Mucosa of rectum (tissue), 2 donors: ENCODE measurements around the gene ALG3.

ENCODE experiments used
- H3K27ac ChIP-seq, 2 donors: one replicate each; pipeline ENCODE4 v1.7.0; 2013; ENCODE audit warnings: inconsistent platforms in 2 of 2, low read depth in 2 of 2, low read length in 2 of 2
- H3K27me3 ChIP-seq, 2 donors: one replicate each; pipeline ENCODE4 v1.7.0; 2013; ENCODE audit warnings: low read length in 2 of 2; ENCODE audit not compliant: control insufficient read depth in 2 of 2, insufficient read depth in 2 of 2
- H3K36me3 ChIP-seq, 2 donors: one replicate each; pipeline ENCODE4 v1.7.0; 2013; ENCODE audit warnings: low read length in 2 of 2; ENCODE audit not compliant: control insufficient read depth in 2 of 2, insufficient read depth in 2 of 2
- H3K4me1 ChIP-seq, 2 donors: one replicate each; pipeline ENCODE4 v1.7.0; 2013; ENCODE audit warnings: low read length in 2 of 2, mild to moderate bottlenecking in 1 of 2; ENCODE audit not compliant: control insufficient read depth in 2 of 2, insufficient read depth in 2 of 2
- H3K4me3 ChIP-seq, 2 donors: one replicate each; pipeline ENCODE4 v1.7.0; 2013; ENCODE audit warnings: low read length in 2 of 2
- H3K9ac ChIP-seq, 2 donors: one replicate each; pipeline ENCODE4 v1.7.0; 2013; ENCODE audit warnings: low read length in 2 of 2, low read depth in 1 of 2, mild to moderate bottlenecking in 1 of 2
- H3K9me3 ChIP-seq, 2 donors: one replicate each; pipeline ENCODE4 v1.7.0; 2013; ENCODE audit warnings: low read length in 2 of 2; ENCODE audit not compliant: control insufficient read depth in 2 of 2
- donor health status: healthy.
- donor health status: Normal muscosa, but diverticular disease.

ALG3 gene

DNA sequence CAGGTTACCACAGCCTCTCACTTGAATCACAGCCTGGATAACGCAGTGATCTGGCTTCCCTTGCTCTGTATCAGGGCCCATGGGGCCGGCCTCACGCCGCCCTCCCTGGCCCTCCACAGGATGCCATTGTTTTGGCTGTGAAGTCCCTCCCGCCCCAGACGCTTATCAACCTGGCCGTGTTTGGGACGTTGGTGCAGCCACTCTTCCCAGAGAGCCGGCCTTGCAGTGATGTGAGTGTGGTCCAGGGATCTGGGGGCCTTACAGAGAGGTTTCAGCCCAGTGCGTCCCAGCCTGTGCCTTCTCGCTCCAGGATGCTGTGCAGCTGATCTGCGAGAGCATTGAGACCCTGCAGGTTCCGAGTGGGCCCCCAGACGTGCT is 12.7 kb downstream of the ALG3 start:
- Histone ChIP-seq H3K9me3 (no peaks in the 10 kb centered on the region), H3K36me3 (no peaks in the 10 kb centered on the region), H3K4me3 (no peak overlapping the region), H3K27ac (no peak overlapping the region), H3K27me3 (peaks cover 13 to 20% of the 10 kb centered on the region in 2 donors), H3K9ac (no peak overlapping the region), H3K4me1 (peaks cover 0 to 3% of the 10 kb centered on the region in 2 donors)

DNA sequence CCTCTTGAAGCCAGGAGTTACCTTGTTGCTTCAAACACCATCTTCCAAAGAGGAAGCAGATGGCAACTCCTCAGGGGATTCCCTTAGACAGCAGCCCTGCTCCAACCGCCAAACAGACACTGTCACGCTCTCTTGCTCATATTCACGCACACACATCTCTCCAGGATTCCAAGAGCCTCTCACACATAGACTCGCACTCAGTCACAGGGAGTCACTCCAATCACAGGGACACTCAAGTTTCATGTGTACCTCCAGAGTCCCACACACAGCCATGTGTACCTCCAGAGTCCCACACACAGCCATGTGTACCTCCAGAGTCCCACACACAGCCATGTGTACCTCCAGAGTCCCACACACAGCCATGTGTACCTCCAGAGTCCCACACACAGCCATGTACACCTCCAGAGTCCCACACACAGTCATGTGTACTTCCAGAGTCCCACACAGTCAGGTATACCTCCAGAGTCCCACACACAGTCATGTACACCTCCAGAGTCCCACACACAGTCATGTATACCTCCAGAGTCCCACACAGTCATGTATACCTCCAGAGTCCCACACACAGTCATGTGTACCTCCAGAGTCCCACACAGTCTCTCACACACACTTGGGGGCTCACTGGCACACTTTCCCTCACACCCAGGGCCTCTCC is 13.3 kb downstream of the ALG3 start:
- Histone ChIP-seq H3K36me3 (no peaks in the 10 kb centered on the region), H3K9ac (no peak overlapping the region), H3K27ac (no peak overlapping the region), H3K4me3 (no peak overlapping the region), H3K4me1 (peaks cover 0 to 4% of the 10 kb centered on the region in 2 donors), H3K9me3 (no peaks in the 10 kb centered on the region), H3K27me3 (peaks cover 17 to 25% of the 10 kb centered on the region in 2 donors)

DNA sequence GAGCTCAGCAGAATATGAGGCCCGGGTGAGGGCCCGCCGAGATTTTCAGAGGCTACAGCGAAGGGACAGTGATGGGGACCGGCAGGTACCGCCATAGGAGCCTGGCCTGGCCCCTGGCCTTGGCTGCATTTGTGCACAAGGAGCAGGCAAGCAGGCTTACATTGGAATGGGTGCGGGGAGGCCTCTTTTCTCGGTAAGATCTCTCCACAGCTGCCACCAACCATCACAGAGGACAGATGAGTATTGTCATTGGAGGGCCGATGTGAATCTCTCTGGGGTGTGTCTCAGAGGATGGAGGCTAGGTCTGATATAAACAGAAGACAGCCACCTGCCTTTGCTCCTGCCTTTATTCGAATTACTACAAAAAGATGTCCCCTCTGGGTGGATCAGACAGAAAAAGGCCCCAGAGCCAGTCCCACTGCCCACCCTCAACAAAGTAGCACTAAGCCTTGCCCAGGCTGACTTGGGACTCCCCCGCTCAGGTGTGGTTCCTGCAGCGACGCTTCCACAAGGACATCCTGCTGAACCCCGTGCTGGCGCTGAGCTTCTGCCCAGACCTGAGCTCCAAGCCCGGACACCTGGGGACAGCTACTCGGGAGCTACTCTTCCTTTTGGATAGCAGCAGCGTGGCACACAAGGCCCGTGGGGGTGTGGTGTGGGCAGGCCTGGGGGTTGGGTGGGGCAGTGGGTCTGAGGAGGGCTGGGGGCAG is 13.9 kb downstream of the ALG3 start:
- no peak overlapping the region for H3K4me3 ChIP-seq
- peaks cover 22 to 26% of the 10 kb centered on the region in 2 donors for H3K27me3 ChIP-seq
- H3K9ac ChIP-seq, result no peak overlapping the region
- no peaks in the 10 kb centered on the region for H3K9me3 ChIP-seq
- no peaks in the 10 kb centered on the region for H3K36me3 ChIP-seq
- H3K4me1 ChIP-seq, result peaks cover 6 to 10% of the 10 kb centered on the region in 2 donors
- H3K27ac ChIP-seq, result no peak overlapping the region

DNA sequence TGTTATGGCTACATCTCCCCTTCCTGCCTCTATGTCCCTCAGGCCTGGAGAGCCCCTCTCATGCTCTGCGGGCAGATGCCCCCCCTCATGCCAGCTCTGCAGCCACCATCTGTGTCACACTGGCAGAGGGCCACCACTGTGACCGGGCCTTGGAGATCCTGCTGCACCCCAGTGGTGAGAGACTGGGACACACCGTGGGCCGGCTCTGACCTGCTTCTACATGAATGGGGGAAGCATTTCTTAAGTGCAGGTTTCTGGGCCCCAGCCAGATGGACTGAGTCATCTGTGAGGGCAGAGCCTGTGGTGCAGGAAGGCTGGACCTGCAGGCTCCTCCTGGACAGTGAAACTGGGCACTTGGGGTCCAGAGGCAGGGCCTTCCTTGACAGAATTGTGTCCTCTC is 14.5 kb downstream of the ALG3 start:
- H3K27ac ChIP-seq, result no peak overlapping the region
- H3K4me3 ChIP-seq, result no peak overlapping the region
- no peaks in the 10 kb centered on the region for H3K9me3 ChIP-seq
- no peak overlapping the region for H3K9ac ChIP-seq
- H3K4me1 ChIP-seq, result peaks cover 11 to 16% of the 10 kb centered on the region in 2 donors
- H3K27me3 ChIP-seq, result peaks cover 27 to 29% of the 10 kb centered on the region in 2 donors
- H3K36me3 ChIP-seq, result no peaks in the 10 kb centered on the region

DNA sequence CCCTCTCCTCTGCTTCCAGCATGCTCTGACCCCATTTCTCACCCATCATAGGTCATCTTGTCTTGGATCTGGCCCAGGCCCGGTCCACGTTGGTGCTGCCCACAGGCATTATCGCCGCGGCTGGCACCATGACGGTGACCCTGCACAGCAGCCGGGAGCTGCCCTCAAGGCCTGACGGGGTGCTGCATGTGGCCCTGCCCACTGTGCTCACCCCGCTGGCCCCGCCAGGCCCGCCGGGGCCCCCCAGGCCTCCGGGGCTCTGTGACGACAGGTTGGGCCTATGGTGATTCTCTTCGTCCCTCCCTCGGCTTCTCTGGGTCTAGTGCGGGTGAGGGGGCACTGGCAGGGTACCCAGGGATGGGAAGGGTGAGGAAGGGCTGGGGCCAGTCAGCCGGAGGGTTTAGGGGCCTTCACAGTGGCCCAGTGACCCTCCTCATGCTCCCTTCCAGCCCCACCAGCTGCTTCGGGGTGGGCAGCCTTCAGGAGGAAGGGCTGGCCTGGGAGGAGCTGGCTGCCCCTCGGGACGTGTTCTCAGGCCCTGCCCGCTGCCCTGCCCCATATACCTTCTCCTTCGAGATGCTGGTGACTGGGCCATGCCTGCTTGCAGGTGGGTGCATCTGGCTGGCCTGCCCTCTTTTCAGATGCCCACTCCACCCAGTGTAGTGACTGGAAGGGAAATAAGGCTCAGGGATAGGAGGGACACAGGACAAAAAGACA is 15.5 kb downstream of the ALG3 start:
- Histone ChIP-seq H3K9ac (no peak overlapping the region), H3K4me1 (peaks cover 11 to 17% of the 10 kb centered on the region in 2 donors), H3K27ac (no peak overlapping the region), H3K36me3 (no peaks in the 10 kb centered on the region), H3K27me3 (peaks cover 34 to 37% of the 10 kb centered on the region in 2 donors), H3K4me3 (no peak overlapping the region), H3K9me3 (no peaks in the 10 kb centered on the region)

DNA sequence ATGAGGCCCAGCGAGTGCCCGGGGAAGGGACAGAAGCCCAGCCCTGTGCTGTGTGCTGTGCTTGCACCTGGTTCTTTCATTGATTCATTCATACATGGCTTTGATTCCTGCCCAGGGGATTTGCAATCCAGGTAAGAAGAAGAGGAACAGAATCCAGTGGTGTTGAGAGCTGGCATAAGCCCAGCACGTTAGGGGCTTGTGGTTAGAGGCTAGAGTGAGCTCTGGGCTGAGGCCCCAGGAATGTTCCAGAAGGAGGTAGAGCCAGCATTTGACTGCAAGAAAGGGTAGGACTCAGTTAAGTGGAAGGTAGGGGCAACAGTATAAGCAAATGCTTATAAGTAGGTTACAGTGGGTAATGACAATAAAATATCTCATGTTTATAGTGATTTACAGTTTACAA is 17.1 kb downstream of the ALG3 start:
- Histone ChIP-seq H3K27me3 (peaks cover 42 to 46% of the 10 kb centered on the region in 2 donors), H3K36me3 (no peaks in the 10 kb centered on the region), H3K4me3 (no peak overlapping the region), H3K4me1 (peaks cover 11 to 17% of the 10 kb centered on the region in 2 donors), H3K9me3 (no peaks in the 10 kb centered on the region), H3K9ac (no peak overlapping the region), H3K27ac (no peak overlapping the region)

DNA sequence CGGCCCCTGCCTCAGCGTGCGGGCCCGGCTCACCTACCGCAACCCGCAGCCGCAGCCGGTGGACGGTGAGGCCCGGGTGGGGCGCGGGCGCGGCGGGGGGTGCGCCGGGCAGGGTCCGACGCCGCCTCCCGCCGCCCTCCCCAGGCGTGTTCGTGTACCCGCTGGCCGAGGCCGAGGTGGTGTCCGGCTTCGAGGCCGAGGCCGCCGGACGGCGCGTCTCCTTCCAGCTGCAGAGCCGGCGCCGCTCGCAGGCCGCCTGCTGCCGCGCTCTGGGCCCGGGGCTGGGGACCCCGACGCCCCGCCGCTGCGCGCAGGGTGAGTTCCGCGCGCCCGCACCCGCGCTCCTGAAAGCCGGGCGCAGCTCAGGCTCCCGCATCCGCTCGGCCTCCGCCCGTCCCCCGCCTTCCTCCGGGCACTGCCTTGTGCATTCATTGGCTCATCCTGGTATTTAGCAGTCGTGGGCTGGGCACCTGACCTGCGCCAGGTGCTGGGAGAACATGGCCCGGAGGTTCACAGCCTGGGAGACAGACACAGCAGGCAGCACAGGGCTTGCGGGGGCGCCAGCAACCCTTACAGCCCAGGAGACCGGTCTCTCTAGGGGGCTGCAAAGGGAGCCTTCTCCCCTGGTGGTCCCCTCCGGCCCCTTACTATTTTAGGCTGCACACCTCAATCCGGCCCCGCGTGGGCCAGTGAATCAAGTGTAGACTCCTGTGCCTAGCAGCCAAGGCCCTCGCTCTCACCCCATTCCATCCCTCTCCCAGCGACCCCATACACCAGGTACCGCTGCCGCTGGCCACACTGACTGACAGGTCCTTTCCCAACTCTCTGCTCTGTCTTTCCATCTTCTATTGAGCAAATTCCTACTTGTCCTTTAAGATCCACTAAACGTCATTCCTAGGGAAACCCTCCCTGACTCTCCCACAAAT is 17.9 kb downstream of the ALG3 start:
- H3K9ac ChIP-seq, result peak overlapping the region in 1 of 2 donors; percentile 11
- peaks cover 42 to 46% of the 10 kb centered on the region in 2 donors for H3K27me3 ChIP-seq
- H3K4me3 ChIP-seq, result peak overlapping the region in 1 of 2 donors; percentile 18
- no peaks in the 10 kb centered on the region for H3K9me3 ChIP-seq
- no peaks in the 10 kb centered on the region for H3K36me3 ChIP-seq
- no peak overlapping the region for H3K27ac ChIP-seq
- H3K4me1 ChIP-seq, result peaks cover 11 to 17% of the 10 kb centered on the region in 2 donors

DNA sequence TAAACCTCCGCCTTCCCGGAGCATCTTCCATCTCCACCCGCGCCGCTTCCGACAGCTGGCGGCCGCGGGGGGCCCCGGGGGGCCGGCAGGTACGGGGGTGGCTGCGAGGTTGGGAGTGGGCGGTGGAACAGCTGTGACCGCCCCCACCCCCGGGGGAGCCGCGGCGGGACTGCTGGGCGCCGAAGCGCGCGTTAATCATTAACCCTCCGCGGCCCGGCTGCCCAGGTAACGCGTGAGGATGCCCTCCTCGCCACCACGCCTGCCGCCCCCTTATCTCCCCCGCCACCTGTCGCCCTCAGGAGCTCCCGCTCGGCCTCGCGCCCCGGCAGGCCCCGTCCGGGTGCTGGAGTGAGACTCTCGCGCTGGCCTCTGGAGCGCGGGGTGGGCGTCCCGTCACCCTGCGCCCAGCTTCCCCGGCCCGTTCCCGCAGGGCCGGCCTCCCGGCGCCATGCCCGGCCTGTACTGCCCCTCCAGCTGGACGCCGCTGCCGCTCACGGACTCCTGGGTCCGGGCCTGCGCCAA is 18.6 kb downstream of the ALG3 start:
- no peak overlapping the region for H3K27ac ChIP-seq
- H3K4me3 ChIP-seq, result peak overlapping the region; percentile 18 to 50
- peaks cover 42 to 46% of the 10 kb centered on the region in 2 donors for H3K27me3 ChIP-seq
- H3K9me3 ChIP-seq, result no peaks in the 10 kb centered on the region
- H3K9ac ChIP-seq, result peak overlapping the region in 1 of 2 donors; percentile 11
- no peaks in the 10 kb centered on the region for H3K36me3 ChIP-seq
- H3K4me1 ChIP-seq, result peaks cover 11 to 17% of the 10 kb centered on the region in 2 donors

DNA sequence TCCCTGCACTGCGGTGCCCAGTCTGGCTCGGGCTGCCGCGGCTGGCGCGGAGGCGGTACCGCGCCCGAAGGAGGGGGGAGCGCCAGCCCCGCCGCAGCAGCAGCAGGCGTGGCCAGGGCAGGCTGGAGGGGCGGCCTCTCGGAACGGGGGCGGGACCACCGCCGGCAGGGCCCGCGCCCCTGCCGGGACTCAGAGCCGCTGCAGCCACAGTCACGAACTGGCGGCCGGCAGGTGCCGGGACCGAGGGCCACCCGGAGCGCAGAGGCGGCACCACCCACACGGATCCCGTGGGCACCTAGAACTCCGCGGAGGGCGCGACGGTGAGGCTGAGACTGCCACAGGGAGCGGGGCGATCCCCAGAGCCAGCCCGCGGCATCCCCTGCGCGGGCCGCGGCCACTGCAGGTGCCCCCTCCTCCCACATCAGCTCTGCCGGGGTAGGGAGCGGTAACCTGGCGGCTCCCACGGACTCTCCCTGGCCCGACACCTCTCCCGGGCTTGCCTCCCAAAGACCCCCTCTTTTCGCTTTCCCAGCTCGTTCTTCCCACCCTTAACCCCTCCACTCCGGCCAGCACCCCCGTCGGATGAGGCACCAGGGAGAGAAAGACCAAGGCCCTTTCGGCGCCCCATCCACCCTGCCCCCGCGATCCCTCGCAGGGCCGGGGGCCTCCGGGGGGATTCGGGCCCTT is 19.2 kb downstream of the ALG3 start, which contains the start of gene VWA5B2:
Gene VWA5B2, plus strand, starts transcription at position 192 of the 687 bp plus-strand sequence. CDS start 944 bp downstream, outside the sequence.
- Histone ChIP-seq H3K36me3 (no peaks in the 10 kb centered on the region), H3K9ac (peak within 1 kb of the TSS in 1 of 2 donors; percentile 11), H3K4me1 (peaks cover 11 to 17% of the 10 kb centered on the region in 2 donors), H3K4me3 (peak within 1 kb of the TSS; percentile 50 to 55), H3K9me3 (no peaks in the 10 kb centered on the region), H3K27me3 (peaks cover 42 to 46% of the 10 kb centered on the region in 2 donors), H3K27ac (no peak within 1 kb of the TSS)
